HCT116 (cell line): ENCODE data around the gene KIF13A. TPM values are rescaled to one million over a fixed set of nuclear protein-coding genes. Genes with fewer than 3 reads are reported as not detected.

Experiments
- ATAC-seq: fragments of 200-7000 bp; cut with Tn5 transposase; 2 replicates; pipeline ENCODE4 v1.9.1; 2020; ENCODE audit warnings: mild to moderate bottlenecking, moderate library complexity
- BruUV-seq: library from RNA; stranded (reverse); fragments of 400-500 nt; replicated peaks from 2 replicates; lab custom pipeline; 2021; lab: Mats Ljungman, UMichigan
- CTCF ChIA-PET: fragments of 300-600 bp; sonication (Branson Sonifier 250); formaldehyde crosslinking; loops from one replicate; lab custom pipeline; 2021; ENCODE audit warnings: antibody characterized with exemption; lab: Charles Lee
- POLR2A ChIA-PET: fragments of 300-600, 350-600 bp; sonication (Branson Sonifier 250); formaldehyde crosslinking; loops from one replicate; lab custom pipeline; 2021; ENCODE audit warnings: antibody characterized with exemption; lab: Charles Lee
- RAD21 ChIA-PET, 2 experiments: fragments of 300-600 bp; sonication (Branson Sonifier 250); formaldehyde crosslinking; loops; one replicate each; lab custom pipeline; 2023; ENCODE audit warnings: low total read pairs in 2 of 2; ENCODE audit not compliant: uncharacterized antibody in 2 of 2, unreplicated experiment in 2 of 2, low non-redundant PET in 1 of 2; lab: Charles Lee
- DNase-seq: peaks from one replicate; pipeline ENCODE4 v3.0.0-alpha.2; 2010; ENCODE audit warnings: low read depth, low spot score
- H2AFZ ChIP-seq: fragments of 200-600 bp; shearing (Covaris generic), sonication (generic); 2 replicates; pipeline ENCODE4 v1.6.1; 2017; ENCODE audit warnings: low read depth, mixed run types, mixed read lengths, antibody characterized with exemption, low read length; ENCODE audit not compliant: poor library complexity, severe bottlenecking
- H3K27ac ChIP-seq: 2 replicates; pipeline ENCODE4 v1.5.1; 2012; ENCODE audit warnings: low read depth, low read length
- H3K27me3 ChIP-seq: fragments of 200-600 bp; sonication (generic); 2 replicates; pipeline ENCODE4 v1.6.1; 2016; ENCODE audit warnings: mixed run types, low read length, mixed read lengths; ENCODE audit not compliant: insufficient read depth
- H3K36me3 ChIP-seq, 2 experiments: fragments of 200-500 bp in 1 of 2; fragments of 200-600 bp in 1 of 2; sonication (Bioruptor generic) in 1 of 2; sonication (generic) in 1 of 2; 2 replicates each; pipeline versions ENCODE4 v1.5.1 to v1.6.1; 2014 to 2016; ENCODE audit warnings: low read length in 2 of 2, inconsistent platforms in 1 of 2, mixed read lengths in 1 of 2, mixed run types in 1 of 2; ENCODE audit not compliant: insufficient read depth in 2 of 2, control insufficient read depth in 1 of 2
- H3K4me1 ChIP-seq, 2 experiments: fragments of 200-600 bp in 1 of 2; sonication (generic) in 1 of 2; 2 replicates each; pipeline versions ENCODE4 v1.5.1 to v1.6.1; 2012 to 2017; ENCODE audit warnings: low read length in 2 of 2, inconsistent platforms in 1 of 2, mild to moderate bottlenecking in 1 of 2, mixed read lengths in 1 of 2, mixed run types in 1 of 2, moderate library complexity in 1 of 2; ENCODE audit not compliant: insufficient read depth in 2 of 2, control insufficient read depth in 1 of 2
- H3K4me2 ChIP-seq: fragments of 200-600 bp; sonication (generic); 2 replicates; pipeline ENCODE4 v1.6.1; 2017; ENCODE audit warnings: mixed run types, low read length, mixed read lengths
- H3K4me3 ChIP-seq, 2 experiments: fragments of 200-600 bp in 1 of 2; sonication (generic) in 1 of 2; replicated peaks in 1 of 2; 2 replicates each; pipeline ENCODE4 v1.5.1; 2011 to 2016; ENCODE audit warnings: low read length in 2 of 2, control low read depth in 1 of 2, low read depth in 1 of 2, mild to moderate bottlenecking in 1 of 2, mixed read lengths in 1 of 2, mixed run types in 1 of 2
- H3K79me2 ChIP-seq: fragments of 200-600 bp; sonication (generic); 2 replicates; pipeline ENCODE4 v1.6.1; 2017; ENCODE audit warnings: mild to moderate bottlenecking, mixed run types, low read length, moderate library complexity, mixed read lengths; ENCODE audit not compliant: insufficient read depth
- H3K9ac ChIP-seq: fragments of 200-600 bp; sonication (generic); 2 replicates; pipeline ENCODE4 v1.6.1; 2016; ENCODE audit warnings: low read length, mixed read lengths
- H3K9me2 ChIP-seq: fragments of 200-600 bp; sonication (generic), shearing (Covaris generic); 2 replicates; pipeline ENCODE4 v1.6.1; 2017; ENCODE audit warnings: mixed run types, mild to moderate bottlenecking, moderate library complexity; ENCODE audit not compliant: insufficient read depth
- H3K9me3 ChIP-seq, 2 experiments: fragments of 200-500 bp in 1 of 2; fragments of 200-600 bp in 1 of 2; sonication (Bioruptor generic) in 1 of 2; sonication (generic) in 1 of 2; 2 replicates each; pipeline ENCODE4 v1.6.1; 2014 to 2017; ENCODE audit warnings: low read length in 2 of 2, mixed read lengths in 2 of 2, inconsistent platforms in 1 of 2, low read depth in 1 of 2, mild to moderate bottlenecking in 1 of 2, mixed run types in 1 of 2, moderate library complexity in 1 of 2; ENCODE audit not compliant: control insufficient read depth in 1 of 2, insufficient read depth in 1 of 2
- H4K20me1 ChIP-seq: fragments of 200-600 bp; sonication (generic), shearing (Covaris generic); 2 replicates; pipeline ENCODE4 v1.6.1; 2017; ENCODE audit warnings: mixed run types, mild to moderate bottlenecking, moderate library complexity; ENCODE audit not compliant: insufficient read depth
- CBX3 ChIP-seq: IDR thresholded peaks from 2 replicates; pipeline ENCODE4 v1.6.1; 2012; ENCODE audit warnings: low read depth
- CEBPB ChIP-seq: IDR thresholded peaks from 2 replicates; pipeline ENCODE4 v1.6.1; 2012; ENCODE audit warnings: low read depth
- CTCF ChIP-seq, 3 experiments: fragments of 200-600 bp in 1 of 3; sonication (generic) in 1 of 3; IDR thresholded peaks in 2 of 3; conservative IDR thresholded peaks in 1 of 3; 2 replicates each; pipeline ENCODE4 v1.5.1; 2012 to 2017; ENCODE audit warnings: low read depth in 2 of 3, low read length in 2 of 3, antibody characterized with exemption in 1 of 3, borderline replicate concordance in 1 of 3, control low read depth in 1 of 3, mild to moderate bottlenecking in 1 of 3, mixed read lengths in 1 of 3, mixed run types in 1 of 3, moderate library complexity in 1 of 3; ENCODE audit not compliant: insufficient read depth in 1 of 3
- ELF1 ChIP-seq: IDR thresholded peaks from 2 replicates; pipeline ENCODE4 v1.6.1; 2012; ENCODE audit warnings: low read depth, borderline replicate concordance
- EZH2 ChIP-seq: fragments of 200-600 bp; sonication (generic); IDR thresholded peaks from 2 replicates; pipeline ENCODE4 v1.6.1; 2017; ENCODE audit warnings: antibody characterized with exemption, mixed run types
- EZH2phosphoT487 ChIP-seq: fragments of 200-600 bp; IDR thresholded peaks from 2 replicates; pipeline ENCODE4 v1.6.1; 2018; ENCODE audit warnings: antibody characterized with exemption, borderline replicate concordance
- FOSL1 ChIP-seq: IDR thresholded peaks from 2 replicates; pipeline ENCODE4 v1.6.1; 2012; ENCODE audit warnings: low read depth
- POLR2AphosphoS5 ChIP-seq: IDR thresholded peaks from 2 replicates; pipeline ENCODE4 v1.6.1; 2011; ENCODE audit warnings: mild to moderate bottlenecking, low read depth, low read length, moderate library complexity
- RAD21 ChIP-seq: IDR thresholded peaks from 2 replicates; pipeline ENCODE4 v1.6.1; 2012; ENCODE audit warnings: low read depth, mild to moderate bottlenecking
- SRF ChIP-seq: IDR thresholded peaks from 2 replicates; pipeline ENCODE4 v1.6.1; 2012; ENCODE audit warnings: low read depth
- YY1 ChIP-seq: IDR thresholded peaks from 2 replicates; pipeline ENCODE4 v1.6.1; 2011; ENCODE audit warnings: low read length, low read depth, moderate library complexity, mild to moderate bottlenecking; ENCODE audit not compliant: insufficient replicate concordance; ENCODE audit errors: extremely low read depth
- ZBTB33 ChIP-seq: IDR thresholded peaks from 2 replicates; pipeline ENCODE4 v1.6.1; 2011; ENCODE audit warnings: mild to moderate bottlenecking, low read length, moderate library complexity; ENCODE audit not compliant: insufficient replicate concordance; ENCODE audit errors: extremely low read depth
- ZNF274 ChIP-seq: fragments of 200-500 bp; sonication (Bioruptor generic); IDR thresholded peaks from 2 replicates; pipeline ENCODE4 v1.6.1; 2014; ENCODE audit warnings: mild to moderate bottlenecking, low read depth, low read length, inconsistent platforms
- intact Hi-C: fragments of 100-400 bp; cut with micrococcal nuclease; formaldehyde crosslinking; loops from 2 replicates; pipeline ENCODE4 v1.10.0; 2022
- total RNA-seq: library from RNA; stranded (reverse); gene quantifications from one replicate; pipeline ENCODE4 v1.2.1, GENCODE V29; 2021; ENCODE audit not compliant: unreplicated experiment

Gene KIF13A
- total RNA-seq, 1 experiment from 2014 or later, result 23.1 TPM

GRCh38 chr6:17921454-17921853, 66.0 kb downstream of the KIF13A start (continued):
- TF ChIP-seq RAD21 (no peak), CBX3 (no peak), EZH2phosphoT487 (no peak), CTCF (IDR thresholded peaks at IDR 0.05 in 2 of 3, conservative IDR thresholded peaks at IDR 0.05 in 1 of 3; ENCODE audit: borderline replicate concordance in 1 of 3, insufficient read depth in 1 of 3, low read depth in 2 of 3, low read length in 2 of 3) (no peak), CEBPB (no peak), POLR2AphosphoS5 (no peak), ZBTB33 (no peak)

- Histone ChIP-seq H3K4me1 (no peaks in the 10 kb centered on the region), H3K27me3 (no peaks in the 10 kb centered on the region), H3K4me3 (no peak overlapping the region), H3K9me3 (no peaks in the 10 kb centered on the region), H3K79me2 (peaks cover 14% of the 10 kb centered on the region; the same call in 1 of the 2 replicates), H3K36me3 (no peaks in the 10 kb centered on the region)
- ATAC-seq, result no peak
- TF ChIP-seq YY1 (no peak), ELF1 (no peak), ZNF274 (no peak), EZH2 (no peak), SRF (no peak), RAD21 (no peak), FOSL1 (no peak)
- TF ChIP-seq, all 23 proteins: peak for 0
- no peak for DNase-seq
- CTCF ChIA-PET, result no interaction called here
- Histone ChIP-seq H3K27ac (no peak overlapping the region), H2AFZ (no peak overlapping the region), H3K4me2 (no peak overlapping the region), H3K9ac (no peak overlapping the region), H4K20me1 (no peaks in the 10 kb centered on the region), H3K9me2 (no peaks in the 10 kb centered on the region)
- no TSS peak for BruUV-seq
- RAD21 ChIA-PET, result no interaction called here
- POLR2A ChIA-PET, result no interaction called here
- intact Hi-C loops, result no loop called here
These were observed 67.9 kb downstream of the KIF13A start for GRCh38 chr6:17919496-17919895.
